GM23338 (cell line): ENCODE results near the gene KLHL22.

Experiments used
- CREB1 ChIP-seq: fragments of 250-450 bp; sonication (Bioruptor Pico); IDR thresholded peaks from 2 replicates; pipeline ENCODE4 v1.5.0; 2020; ENCODE audit warnings: low read depth, mild to moderate bottlenecking, moderate library complexity
- CTCF ChIP-seq, 2 experiments: fragments of 200-600 bp in 1 of 2; sonication (generic) in 1 of 2; conservative IDR thresholded peaks; 2 replicates each; pipeline versions ENCODE4 v1.5.1 to v1.6.1; 2016 to 2017; ENCODE audit warnings: antibody characterized with exemption in 2 of 2, low read depth in 2 of 2, mild to moderate bottlenecking in 2 of 2, moderate library complexity in 1 of 2
- EZH2 ChIP-seq: fragments of 200-600 bp; sonication (generic); IDR thresholded peaks from one replicate; pipeline ENCODE4 v1.8.0; 2017; ENCODE audit warnings: antibody characterized with exemption, mild to moderate bottlenecking, low read depth; ENCODE audit not compliant: unreplicated experiment
- EZH2phosphoT487 ChIP-seq: fragments of 200-600 bp; sonication (generic); IDR thresholded peaks from one replicate; pipeline ENCODE4 v1.8.1; 2018; ENCODE audit warnings: antibody characterized with exemption; ENCODE audit not compliant: unreplicated experiment
- JUNB ChIP-seq: IDR thresholded peaks from one replicate; pipeline ENCODE4 v1.6.1; 2016; ENCODE audit warnings: antibody characterized with exemption; ENCODE audit not compliant: unreplicated experiment
- POLR2AphosphoS5 ChIP-seq: IDR thresholded peaks from 2 replicates; pipeline ENCODE4 v1.6.1; 2016; ENCODE audit warnings: antibody characterized with exemption, low read depth
- REST ChIP-seq: IDR thresholded peaks from one replicate; pipeline ENCODE4 v1.6.1; 2018; ENCODE audit warnings: antibody characterized with exemption; ENCODE audit not compliant: unreplicated experiment
- STAT1 ChIP-seq: IDR thresholded peaks from one replicate; pipeline ENCODE4 v1.6.1; 2016; ENCODE audit warnings: antibody characterized with exemption; ENCODE audit not compliant: unreplicated experiment
- ZNF114 ChIP-seq: fragments of 250-450 bp; sonication (Bioruptor Pico); IDR thresholded peaks from 2 replicates; pipeline ENCODE4 v1.5.0; 2020; ENCODE audit warnings: mild to moderate bottlenecking, moderate library complexity
- ZNF331 ChIP-seq: fragments of 250-450 bp; sonication (Bioruptor Pico); IDR thresholded peaks from 2 replicates; pipeline ENCODE4 v1.5.0; 2020; ENCODE audit warnings: low read depth, mild to moderate bottlenecking, moderate library complexity
- TF ChIP-seq, protein P1 (sequence below): IDR thresholded peaks from 2 replicates; pipeline ENCODE4 v1.6.1; 2016; ENCODE audit warnings: antibody characterized with exemption

- TF ChIP-seq CTCF (conservative IDR thresholded peaks at IDR 0.05; ENCODE audit: low read depth in 2 of 2) (no peak), EZH2 (no peak), EZH2phosphoT487 (no peak), POLR2AphosphoS5 (peak; percentile 47), CREB1 (no peak), ZNF331 (CRISPR knock-in tag) (no peak), JUNB (no peak), REST (no peak), ZNF114 (CRISPR knock-in tag) (no peak), STAT1 (no peak)
- TF ChIP-seq, protein P1, sequence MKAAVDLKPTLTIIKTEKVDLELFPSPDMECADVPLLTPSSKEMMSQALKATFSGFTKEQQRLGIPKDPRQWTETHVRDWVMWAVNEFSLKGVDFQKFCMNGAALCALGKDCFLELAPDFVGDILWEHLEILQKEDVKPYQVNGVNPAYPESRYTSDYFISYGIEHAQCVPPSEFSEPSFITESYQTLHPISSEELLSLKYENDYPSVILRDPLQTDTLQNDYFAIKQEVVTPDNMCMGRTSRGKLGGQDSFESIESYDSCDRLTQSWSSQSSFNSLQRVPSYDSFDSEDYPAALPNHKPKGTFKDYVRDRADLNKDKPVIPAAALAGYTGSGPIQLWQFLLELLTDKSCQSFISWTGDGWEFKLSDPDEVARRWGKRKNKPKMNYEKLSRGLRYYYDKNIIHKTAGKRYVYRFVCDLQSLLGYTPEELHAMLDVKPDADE: no peak
Observed at GRCh38 chr22:20494978-20495860, at the start of gene KLHL22.
